Mesenchymal stem cell (in vitro differentiated cells and primary cell): Measurements from ENCODE around the gene ACVR1.

ENCODE experiments used
- DNase-seq: peaks from one replicate; pipeline ENCODE4 v3.0.0-alpha.2; 2013
- H2AFZ ChIP-seq: one replicate; pipeline ENCODE4 v1.6.1; 2013; ENCODE audit warnings: low read depth, mild to moderate bottlenecking, control low read depth, inconsistent platforms, low read length, moderate library complexity
- H2AK5ac ChIP-seq: 2 replicates; pipeline ENCODE4 v1.6.1; 2013; ENCODE audit warnings: low read length, moderate library complexity, mild to moderate bottlenecking, inconsistent platforms; ENCODE audit not compliant: severe bottlenecking
- H2BK120ac ChIP-seq: one replicate; pipeline ENCODE4 v1.6.1; 2013; ENCODE audit warnings: low read depth, mild to moderate bottlenecking, inconsistent platforms, low read length, moderate library complexity
- H2BK12ac ChIP-seq, 2 experiments: one replicate each; pipeline ENCODE4 v1.6.1; 2013; ENCODE audit warnings: inconsistent platforms in 2 of 2, low read length in 2 of 2, mild to moderate bottlenecking in 2 of 2, moderate library complexity in 2 of 2, control low read depth in 1 of 2
- H2BK15ac ChIP-seq: one replicate; pipeline ENCODE4 v1.6.1; 2013; ENCODE audit warnings: mild to moderate bottlenecking, low read depth, inconsistent platforms; ENCODE audit not compliant: poor library complexity, severe bottlenecking
- H2BK5ac ChIP-seq: 2 replicates; pipeline ENCODE4 v1.6.1; 2013; ENCODE audit warnings: low read depth, mild to moderate bottlenecking, low read length, control low read depth, inconsistent platforms; ENCODE audit not compliant: poor library complexity, severe bottlenecking
- H3K14ac ChIP-seq, 2 experiments: one replicate each; pipeline ENCODE4 v1.6.1; 2013; ENCODE audit warnings: inconsistent platforms in 2 of 2, low read length in 2 of 2, control low read depth in 1 of 2, mild to moderate bottlenecking in 1 of 2, moderate library complexity in 1 of 2
- H3K18ac ChIP-seq, 2 experiments: one replicate each; pipeline ENCODE4 v1.6.1; 2013; ENCODE audit warnings: inconsistent platforms in 2 of 2, low read length in 2 of 2, control low read depth in 1 of 2, low read depth in 1 of 2, mild to moderate bottlenecking in 1 of 2
- H3K23ac ChIP-seq, 2 experiments: one replicate each; pipeline ENCODE4 v1.6.1; 2013; ENCODE audit warnings: inconsistent platforms in 2 of 2, low read length in 2 of 2, mild to moderate bottlenecking in 2 of 2, moderate library complexity in 2 of 2, control low read depth in 1 of 2
- H3K27ac ChIP-seq: 2 replicates; pipeline ENCODE4 v1.5.1; 2013; ENCODE audit warnings: mild to moderate bottlenecking, moderate library complexity, low read length, control low read depth, inconsistent platforms; ENCODE audit not compliant: poor library complexity, severe bottlenecking
- H3K27me3 ChIP-seq, 2 experiments: 2 replicates each; pipeline versions ENCODE4 v1.6.1 to v1.7.0; 2013; ENCODE audit warnings: low read length in 2 of 2, mild to moderate bottlenecking in 2 of 2, moderate library complexity in 2 of 2, control low read depth in 1 of 2, inconsistent platforms in 1 of 2; ENCODE audit not compliant: control insufficient read depth in 1 of 2, insufficient read depth in 1 of 2
- H3K36me3 ChIP-seq, 2 experiments: 2 replicates each; pipeline versions ENCODE4 v1.6.1 to v1.7.0; 2013; ENCODE audit warnings: low read length in 2 of 2, control low read depth in 1 of 2, inconsistent platforms in 1 of 2, low read depth in 1 of 2, mild to moderate bottlenecking in 1 of 2; ENCODE audit not compliant: insufficient read depth in 2 of 2, control insufficient read depth in 1 of 2
- H3K4ac ChIP-seq, 2 experiments: one replicate each; pipeline ENCODE4 v1.6.1; 2013; ENCODE audit warnings: inconsistent platforms in 2 of 2, low read length in 2 of 2, mild to moderate bottlenecking in 2 of 2, moderate library complexity in 2 of 2, control low read depth in 1 of 2, low read depth in 1 of 2
- H3K4me1 ChIP-seq: 2 replicates; pipeline ENCODE4 v1.6.1; 2013; ENCODE audit warnings: low read depth, low read length, control low read depth; ENCODE audit not compliant: control insufficient read depth, insufficient read depth
- H3K4me2 ChIP-seq: 2 replicates; pipeline ENCODE4 v1.6.1; 2013; ENCODE audit warnings: low read length, mild to moderate bottlenecking, inconsistent platforms; ENCODE audit not compliant: poor library complexity, severe bottlenecking
- H3K4me3 ChIP-seq, 2 experiments: 2 replicates each; pipeline versions ENCODE4 v1.5.1 to v1.7.0; 2013; ENCODE audit warnings: low read length in 2 of 2, mild to moderate bottlenecking in 2 of 2, control low read depth in 1 of 2, low read depth in 1 of 2; ENCODE audit not compliant: insufficient read depth in 1 of 2
- H3K79me1 ChIP-seq: replicated peaks from 2 replicates; pipeline ENCODE4 v1.6.1; 2013; ENCODE audit warnings: mild to moderate bottlenecking, control low read depth, low read length, inconsistent platforms; ENCODE audit not compliant: poor library complexity, severe bottlenecking
- H3K9ac ChIP-seq: 2 replicates; pipeline ENCODE4 v1.7.0; 2013; ENCODE audit warnings: mild to moderate bottlenecking, low read length, moderate library complexity
- H3K9me3 ChIP-seq: 2 replicates; pipeline ENCODE4 v1.7.0; 2013; ENCODE audit warnings: mild to moderate bottlenecking, low read length; ENCODE audit not compliant: control insufficient read depth
- H4K8ac ChIP-seq: one replicate; pipeline ENCODE4 v1.6.1; 2013; ENCODE audit warnings: inconsistent platforms, mild to moderate bottlenecking, low read length, moderate library complexity
- H4K91ac ChIP-seq: one replicate; pipeline ENCODE4 v1.6.1; 2013; ENCODE audit warnings: mild to moderate bottlenecking, low read length, inconsistent platforms
- WGBS: methylation state at CpG from one replicate; pipeline ENCODE4 v1.1.7; 2013; ENCODE audit warnings: mixed read lengths; 5-methylcytosine and 5-hydroxymethylcytosine counted together

Gene ACVR1

GRCh38 chr2:157783245-157783644 lies 92.9 kb downstream of the ACVR1 start:
- H3K27ac ChIP-seq: no peak overlapping the region
- 63% methylated on average over 2 of the region's 2 CpGs for WGBS
- H2AFZ ChIP-seq: no peak overlapping the region

GRCh38 chr2:157782057-157782845 lies 93.9 kb downstream of the ACVR1 start:
- Histone ChIP-seq H2BK5ac (no peak overlapping the region), H3K23ac (no peak overlapping the region), H3K14ac (no peak overlapping the region)

More at GRCh38 chr2:157783245-157783644, 92.9 kb downstream of the ACVR1 start:
- Histone ChIP-seq H3K36me3 (peaks cover 5 to 26% of the 10 kb centered on the region in 2 experiments), H3K14ac (no peak overlapping the region), H3K4me3 (no peak overlapping the region), H3K79me1 (peaks cover 21% of the 10 kb centered on the region), H2AK5ac (no peak overlapping the region), H3K4me1 (peaks cover 9% of the 10 kb centered on the region), H3K9ac (no peak overlapping the region), H4K8ac (no peak overlapping the region), H2BK120ac (no peak overlapping the region), H3K4ac (no peak overlapping the region), H3K9me3 (no peaks in the 10 kb centered on the region), H2BK5ac (no peak overlapping the region), H3K18ac (no peak overlapping the region), H2BK15ac (no peak overlapping the region), H4K91ac (no peak overlapping the region), H3K23ac (no peak overlapping the region), H2BK12ac (no peak overlapping the region), H3K4me2 (no peak overlapping the region), H3K27me3 (no peaks in the 10 kb centered on the region)
- DNase-seq: no peak

GRCh38 chr2:157780211-157780610 lies 95.9 kb downstream of the ACVR1 start:
- Histone ChIP-seq H2BK120ac (no peak overlapping the region), H3K36me3 (peaks cover 14 to 53% of the 10 kb centered on the region in 2 experiments), H3K9ac (no peak overlapping the region), H4K8ac (no peak overlapping the region), H3K23ac (no peak overlapping the region), H3K27me3 (no peaks in the 10 kb centered on the region), H2BK15ac (no peak overlapping the region), H4K91ac (no peak overlapping the region), H2AFZ (no peak overlapping the region), H3K18ac (no peak overlapping the region), H3K4ac (no peak overlapping the region), H3K4me1 (peaks cover 3% of the 10 kb centered on the region), H2BK5ac (no peak overlapping the region), H3K27ac (no peak overlapping the region), H3K4me2 (no peak overlapping the region), H3K79me1 (peaks cover 13% of the 10 kb centered on the region), H2BK12ac (no peak overlapping the region), H3K14ac (no peak overlapping the region), H3K9me3 (no peaks in the 10 kb centered on the region), H2AK5ac (no peak overlapping the region), H3K4me3 (no peak overlapping the region)
- WGBS: 84% methylated on average over 8 of the region's 9 CpGs
- no peak for DNase-seq

More at GRCh38 chr2:157782057-157782845, 93.9 kb downstream of the ACVR1 start:
- H2AFZ ChIP-seq: no peak overlapping the region
- H3K27ac ChIP-seq: no peak overlapping the region
- 59% methylated on average over 2 of the region's 4 CpGs for WGBS
- H3K9me3 ChIP-seq: no peaks in the 10 kb centered on the region
- no peak overlapping the region for H3K9ac ChIP-seq
- peak; percentile 57 for DNase-seq
- no peak overlapping the region for H4K8ac ChIP-seq
- no peak overlapping the region for H2AK5ac ChIP-seq
- H2BK15ac ChIP-seq: no peak overlapping the region
- no peak overlapping the region for H3K4me3 ChIP-seq
- H3K4ac ChIP-seq: no peak overlapping the region
- H4K91ac ChIP-seq: no peak overlapping the region
- no peak overlapping the region for H2BK120ac ChIP-seq
- H3K4me2 ChIP-seq: no peak overlapping the region
- H3K4me1 ChIP-seq: peaks cover 9% of the 10 kb centered on the region
- H3K36me3 ChIP-seq: peaks cover 8 to 35% of the 10 kb centered on the region in 2 experiments
- no peak overlapping the region for H2BK12ac ChIP-seq
- no peak overlapping the region for H3K18ac ChIP-seq
- peaks cover 17% of the 10 kb centered on the region for H3K79me1 ChIP-seq
- H3K27me3 ChIP-seq: no peaks in the 10 kb centered on the region

GRCh38 chr2:157779794-157780193 lies 96.3 kb downstream of the ACVR1 start:
- no peaks in the 10 kb centered on the region for H3K9me3 ChIP-seq
- H3K4ac ChIP-seq: no peak overlapping the region
- no peak overlapping the region for H3K27ac ChIP-seq
- H2BK5ac ChIP-seq: no peak overlapping the region
- no peak overlapping the region for H3K4me2 ChIP-seq
- H3K23ac ChIP-seq: no peak overlapping the region
- no peak overlapping the region for H3K14ac ChIP-seq
- H2AFZ ChIP-seq: no peak overlapping the region
- peaks cover 3% of the 10 kb centered on the region for H3K4me1 ChIP-seq
- H3K27me3 ChIP-seq: no peaks in the 10 kb centered on the region
- H4K91ac ChIP-seq: no peak overlapping the region
- no peak overlapping the region for H4K8ac ChIP-seq
- WGBS: 25% methylated on average over 1 of the region's 2 CpGs
- H3K79me1 ChIP-seq: peaks cover 13% of the 10 kb centered on the region
- no peak for DNase-seq
- no peak overlapping the region for H2AK5ac ChIP-seq
- H2BK120ac ChIP-seq: no peak overlapping the region
- no peak overlapping the region for H3K18ac ChIP-seq
- H3K9ac ChIP-seq: peak overlapping the region; percentile 26
- H3K4me3 ChIP-seq: no peak overlapping the region
- H2BK15ac ChIP-seq: no peak overlapping the region
- H3K36me3 ChIP-seq: peaks cover 14 to 57% of the 10 kb centered on the region in 2 experiments
- no peak overlapping the region for H2BK12ac ChIP-seq
